ENCODE data around the gene C13orf46.

The C13orf46 gene

DNA sequence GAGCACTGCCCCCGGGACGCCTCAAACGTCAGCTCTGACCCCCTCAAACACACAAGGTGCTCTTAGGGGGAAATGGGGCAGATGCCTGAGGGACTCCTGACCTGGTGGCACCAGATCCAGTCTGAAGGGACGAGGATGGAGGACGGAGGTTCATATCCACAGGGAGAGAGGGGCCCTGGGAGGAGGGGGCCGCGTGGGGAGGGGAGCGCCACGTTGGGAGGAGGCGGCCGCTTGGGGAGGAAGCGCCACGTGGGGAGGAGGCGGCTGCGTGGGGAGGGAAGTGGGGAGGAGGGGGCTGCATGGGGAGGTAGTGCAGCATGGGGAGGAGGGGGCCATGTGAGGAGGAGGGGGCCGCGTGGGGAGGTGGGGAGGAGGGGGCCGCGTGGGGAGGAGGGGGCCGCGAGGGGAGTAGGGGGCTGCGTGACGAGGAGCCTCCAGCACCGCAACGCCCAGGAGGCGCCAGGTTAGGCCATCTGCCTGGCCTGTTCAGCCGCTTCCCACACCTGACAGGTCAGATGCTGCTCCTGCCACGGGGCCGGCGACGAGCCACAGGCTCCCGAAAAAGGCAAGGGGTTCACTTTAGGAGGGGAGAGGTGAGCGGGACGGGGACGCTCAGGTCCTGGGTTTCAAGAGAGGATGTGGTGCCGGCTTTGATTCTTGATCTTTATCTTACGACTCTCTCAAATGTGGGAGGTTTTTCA lies 36.7 kb upstream of the C13orf46 start:
- TF ChIP-seq L3MBTL2 (conservative IDR thresholded peaks at IDR 0.05) (no peak), FOXM1 (IDR thresholded peaks at IDR 0.05; ENCODE audit: borderline replicate concordance) (no peak), SUZ12 (IDR thresholded peaks at IDR 0.05) (no peak), TARDBP (IDR thresholded peaks at IDR 0.05) (no peak), FOXK2 (IDR thresholded peaks at IDR 0.05) (no peak), BHLHE40 (IDR thresholded peaks at IDR 0.05; ENCODE audit: borderline replicate concordance) (no peak), LEF1 (IDR thresholded peaks at IDR 0.05; ENCODE audit: borderline replicate concordance) (no peak), ZNF384 (IDR thresholded peaks at IDR 0.05) (no peak), ELF4 (IDR thresholded peaks at IDR 0.05) (no peak)
- POLR2A ChIA-PET = no interaction called here
- no peak for DNase-seq (ENCODE audit: extremely low spot score)
- CTCF ChIA-PET = no interaction called here

DNA sequence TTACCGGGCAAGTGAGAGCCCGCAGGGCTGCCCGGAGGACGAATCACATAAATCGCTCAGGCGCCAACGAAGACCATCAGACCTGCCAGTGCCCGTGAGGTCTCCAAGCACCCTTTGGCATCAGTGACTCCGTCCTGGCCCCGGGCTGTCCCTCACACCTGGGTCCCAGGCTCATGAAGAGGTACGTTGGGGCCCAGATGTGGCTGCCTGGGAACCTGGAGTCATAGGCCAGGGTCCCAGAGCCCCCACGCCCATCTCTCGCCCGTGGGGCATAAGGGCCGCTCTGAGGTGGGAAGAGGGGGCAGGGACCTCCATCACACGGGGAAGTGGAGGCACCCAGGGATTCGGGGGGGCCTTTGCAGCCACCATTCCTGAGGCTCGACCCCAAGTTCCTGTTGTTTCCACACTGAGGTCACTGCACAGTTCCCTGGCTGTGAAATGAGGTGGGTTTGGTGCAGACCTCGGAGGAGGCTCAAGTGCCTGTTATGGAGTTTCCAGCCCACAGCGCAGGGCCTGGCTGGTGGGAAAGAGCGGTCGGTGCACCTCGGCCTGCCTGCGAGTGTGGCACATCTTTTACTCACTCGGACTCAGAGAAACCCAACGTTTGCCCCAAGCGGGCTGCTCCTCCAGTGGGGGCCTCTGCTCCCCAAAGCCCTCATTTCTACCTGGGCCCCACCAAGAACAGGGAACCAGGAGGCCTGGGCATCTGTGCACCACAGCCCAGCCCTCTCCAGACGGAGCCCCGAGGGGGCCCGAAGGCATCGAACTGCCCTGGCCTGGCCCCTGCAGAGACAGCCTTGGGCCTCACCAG lies 35.9 kb upstream of the C13orf46 start:
- no peak for TF ChIP-seq SP1 (IDR thresholded peaks at IDR 0.05)
- TF ChIP-seq NFRKB (IDR thresholded peaks at IDR 0.05) = no peak
- no peak for TF ChIP-seq ARNT (IDR thresholded peaks at IDR 0.05)
- no peak for TF ChIP-seq L3MBTL2 (conservative IDR thresholded peaks at IDR 0.05)
- no peak for TF ChIP-seq SUZ12 (IDR thresholded peaks at IDR 0.05)
- no peak for TF ChIP-seq ELF4 (IDR thresholded peaks at IDR 0.05)
- ChIA-PET POLR2A (no interaction called here), CTCF (no interaction called here)
- no peak for DNase-seq (ENCODE audit: extremely low spot score)

DNA sequence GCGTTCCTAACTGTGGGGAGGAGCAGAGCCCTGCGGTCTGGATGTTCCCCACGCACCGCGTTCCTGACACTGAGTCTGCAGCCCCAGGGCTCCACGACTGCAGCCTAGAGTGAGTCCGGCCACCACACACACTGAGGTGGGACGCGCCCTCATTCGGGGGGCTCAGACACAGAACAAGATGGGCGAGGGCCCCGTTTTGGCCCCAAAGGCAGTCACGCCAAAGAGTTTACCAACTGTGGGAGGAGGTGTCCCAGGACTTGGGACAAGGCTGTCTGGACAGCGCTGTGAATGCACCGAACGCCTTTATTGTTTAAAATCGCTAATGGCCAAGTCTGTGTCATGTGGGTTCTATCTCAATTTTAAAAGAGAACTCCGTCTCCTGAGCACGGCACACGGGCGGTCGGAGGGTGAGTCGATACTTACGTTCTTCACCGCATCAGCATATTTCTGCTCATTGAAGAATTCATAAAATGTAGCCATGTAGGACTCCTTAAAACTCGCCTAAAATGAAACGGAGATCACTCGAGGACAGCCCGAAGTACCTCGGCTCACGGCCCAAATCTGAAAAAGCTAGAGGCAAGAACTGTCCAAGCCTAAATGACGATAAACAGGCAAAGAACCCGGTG lies 35.2 kb upstream of the C13orf46 start:
- no peak for DNase-seq (ENCODE audit: extremely low spot score)
- no peak for TF ChIP-seq ELF4 (IDR thresholded peaks at IDR 0.05)
- no peak for TF ChIP-seq ZNF384 (IDR thresholded peaks at IDR 0.05)
- TF ChIP-seq PKNOX1 (IDR thresholded peaks at IDR 0.05) = no peak
- no peak for TF ChIP-seq FOXK2 (IDR thresholded peaks at IDR 0.05)
- TF ChIP-seq ARNT (IDR thresholded peaks at IDR 0.05) = no peak
- no peak for TF ChIP-seq HDGF (IDR thresholded peaks at IDR 0.05; ENCODE audit: borderline replicate concordance)
- TF ChIP-seq SUZ12 (IDR thresholded peaks at IDR 0.05) = no peak
- no peak for TF ChIP-seq L3MBTL2 (conservative IDR thresholded peaks at IDR 0.05)
- no peak for TF ChIP-seq TARDBP (IDR thresholded peaks at IDR 0.05)
- no peak for TF ChIP-seq BHLHE40 (IDR thresholded peaks at IDR 0.05; ENCODE audit: borderline replicate concordance)
- TF ChIP-seq FOXA1 (IDR thresholded peaks at IDR 0.05) = no peak
- TF ChIP-seq SP1 (IDR thresholded peaks at IDR 0.05) = no peak
- no peak for TF ChIP-seq CTBP1 (IDR thresholded peaks at IDR 0.05; ENCODE audit: borderline replicate concordance)
- TF ChIP-seq LEF1 (IDR thresholded peaks at IDR 0.05; ENCODE audit: borderline replicate concordance) = no peak
- TF ChIP-seq NFRKB (IDR thresholded peaks at IDR 0.05) = no peak
- TF ChIP-seq FOXM1 (IDR thresholded peaks at IDR 0.05; ENCODE audit: borderline replicate concordance) = no peak
- CTCF ChIA-PET = no interaction called here
- POLR2A ChIA-PET = no interaction called here

GRCh38 chr13:114007566-114007965 lies 33.7 kb upstream of the C13orf46 start:
- no peak for TF ChIP-seq HDGF (IDR thresholded peaks at IDR 0.05; ENCODE audit: borderline replicate concordance)
- TF ChIP-seq SP1 (IDR thresholded peaks at IDR 0.05) = no peak
- no peak for TF ChIP-seq FOXM1 (IDR thresholded peaks at IDR 0.05; ENCODE audit: borderline replicate concordance)
- no peak for TF ChIP-seq CTBP1 (IDR thresholded peaks at IDR 0.05; ENCODE audit: borderline replicate concordance)
- TF ChIP-seq ZNF384 (IDR thresholded peaks at IDR 0.05) = no peak
- no peak for TF ChIP-seq SUZ12 (IDR thresholded peaks at IDR 0.05)
- no peak for TF ChIP-seq ELF4 (IDR thresholded peaks at IDR 0.05)
- no peak for TF ChIP-seq FOXK2 (IDR thresholded peaks at IDR 0.05)
- TF ChIP-seq L3MBTL2 (conservative IDR thresholded peaks at IDR 0.05) = no peak
- TF ChIP-seq TARDBP (IDR thresholded peaks at IDR 0.05) = no peak
- no peak for TF ChIP-seq FOXA1 (IDR thresholded peaks at IDR 0.05)
- CTCF ChIA-PET = no interaction called here
- DNase-seq (ENCODE audit: extremely low spot score) = no peak
- POLR2A ChIA-PET = no interaction called here

- TF ChIP-seq BHLHE40 (IDR thresholded peaks at IDR 0.05; ENCODE audit: borderline replicate concordance) (no peak), FOXA1 (IDR thresholded peaks at IDR 0.05) (no peak), FOXK2 (IDR thresholded peaks at IDR 0.05) (no peak), ZNF384 (IDR thresholded peaks at IDR 0.05) (no peak), SUZ12 (IDR thresholded peaks at IDR 0.05) (no peak), FOXM1 (IDR thresholded peaks at IDR 0.05; ENCODE audit: borderline replicate concordance) (no peak), LEF1 (IDR thresholded peaks at IDR 0.05; ENCODE audit: borderline replicate concordance) (no peak), ARNT (IDR thresholded peaks at IDR 0.05) (no peak), TARDBP (IDR thresholded peaks at IDR 0.05) (no peak), CTBP1 (IDR thresholded peaks at IDR 0.05; ENCODE audit: borderline replicate concordance) (no peak)
- ChIA-PET CTCF (no interaction called here), POLR2A (no interaction called here)
- DNase-seq (ENCODE audit: extremely low spot score) = no peak
Measured at GRCh38 chr13:114005206-114005724, 31.4 kb upstream of the C13orf46 start.

DNA sequence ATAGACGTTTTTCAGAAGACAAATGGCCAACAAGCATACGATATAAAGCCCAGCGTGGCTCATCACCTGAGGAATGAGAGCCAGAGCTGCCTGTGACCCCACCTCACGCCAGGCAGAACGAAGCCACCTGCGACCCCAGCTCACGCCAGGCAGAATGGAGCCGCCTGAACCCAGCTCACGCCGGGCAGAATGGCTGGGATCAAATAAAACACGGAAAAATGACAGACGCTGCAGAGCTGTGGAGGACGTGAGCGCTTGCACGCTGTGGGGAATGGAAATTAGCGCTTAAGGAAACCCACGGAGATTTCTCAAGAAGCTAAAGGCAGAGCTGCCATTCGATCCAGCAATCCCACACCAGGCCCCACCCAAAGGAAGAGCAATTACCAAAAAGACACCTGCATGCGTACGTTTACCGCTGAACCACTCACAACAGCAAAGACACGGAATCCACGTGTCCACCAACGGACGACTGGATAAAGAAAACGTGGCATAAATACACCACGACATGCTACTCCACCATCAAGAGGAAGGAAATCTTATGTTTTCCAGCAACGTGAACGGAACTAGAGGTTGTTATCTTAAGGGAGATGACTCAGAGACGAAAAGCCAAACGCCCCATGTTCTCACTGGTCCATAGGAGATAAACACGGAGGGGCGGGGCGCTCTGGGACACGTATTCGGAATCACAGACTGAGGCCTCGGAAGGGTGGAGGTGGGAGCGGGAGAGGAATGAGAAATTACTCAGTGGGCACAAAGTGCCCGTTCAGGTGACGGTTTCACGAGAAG lies 30.7 kb upstream of the C13orf46 start:
- ChIA-PET POLR2A (no interaction called here), CTCF (no interaction called here)
- no peak for TF ChIP-seq ARNT (IDR thresholded peaks at IDR 0.05)
- TF ChIP-seq TARDBP (IDR thresholded peaks at IDR 0.05) = no peak
- no peak for TF ChIP-seq ZNF384 (IDR thresholded peaks at IDR 0.05)
- TF ChIP-seq LEF1 (IDR thresholded peaks at IDR 0.05; ENCODE audit: borderline replicate concordance) = no peak
- TF ChIP-seq CTBP1 (IDR thresholded peaks at IDR 0.05; ENCODE audit: borderline replicate concordance) = no peak
- no peak for TF ChIP-seq FOXA1 (IDR thresholded peaks at IDR 0.05)
- no peak for TF ChIP-seq SP1 (IDR thresholded peaks at IDR 0.05)
- TF ChIP-seq FOXM1 (IDR thresholded peaks at IDR 0.05; ENCODE audit: borderline replicate concordance) = no peak
- no peak for TF ChIP-seq L3MBTL2 (conservative IDR thresholded peaks at IDR 0.05)
- TF ChIP-seq BHLHE40 (IDR thresholded peaks at IDR 0.05; ENCODE audit: borderline replicate concordance) = no peak
- TF ChIP-seq ELF4 (IDR thresholded peaks at IDR 0.05) = no peak
- TF ChIP-seq PKNOX1 (IDR thresholded peaks at IDR 0.05) = no peak
- TF ChIP-seq NFRKB (IDR thresholded peaks at IDR 0.05) = no peak
- no peak for TF ChIP-seq FOXK2 (IDR thresholded peaks at IDR 0.05)
- TF ChIP-seq SUZ12 (IDR thresholded peaks at IDR 0.05) = no peak
- no peak for TF ChIP-seq HDGF (IDR thresholded peaks at IDR 0.05; ENCODE audit: borderline replicate concordance)
- no peak for DNase-seq (ENCODE audit: extremely low spot score)

Data from HEK293T (cell line).